HG03565 (cell line): ENCODE measurements around the gene ORAI2.
A peak's percentile ranks its signal among the peaks of the same experiment; 100 is the strongest.
"Not testable (repeated sequence)": the region's sequence is repeated elsewhere in the genome, so short reads cannot be mapped to it uniquely, and the experiment has no call there.

Experiments
- ATAC-seq: cut with Tn5 transposase; IDR thresholded peaks from one replicate; pipeline ENCODE4 v1.9.1; 2021; ENCODE audit warnings: mild to moderate bottlenecking, moderate library complexity; ENCODE audit not compliant: unreplicated experiment

The ORAI2 gene

DNA sequence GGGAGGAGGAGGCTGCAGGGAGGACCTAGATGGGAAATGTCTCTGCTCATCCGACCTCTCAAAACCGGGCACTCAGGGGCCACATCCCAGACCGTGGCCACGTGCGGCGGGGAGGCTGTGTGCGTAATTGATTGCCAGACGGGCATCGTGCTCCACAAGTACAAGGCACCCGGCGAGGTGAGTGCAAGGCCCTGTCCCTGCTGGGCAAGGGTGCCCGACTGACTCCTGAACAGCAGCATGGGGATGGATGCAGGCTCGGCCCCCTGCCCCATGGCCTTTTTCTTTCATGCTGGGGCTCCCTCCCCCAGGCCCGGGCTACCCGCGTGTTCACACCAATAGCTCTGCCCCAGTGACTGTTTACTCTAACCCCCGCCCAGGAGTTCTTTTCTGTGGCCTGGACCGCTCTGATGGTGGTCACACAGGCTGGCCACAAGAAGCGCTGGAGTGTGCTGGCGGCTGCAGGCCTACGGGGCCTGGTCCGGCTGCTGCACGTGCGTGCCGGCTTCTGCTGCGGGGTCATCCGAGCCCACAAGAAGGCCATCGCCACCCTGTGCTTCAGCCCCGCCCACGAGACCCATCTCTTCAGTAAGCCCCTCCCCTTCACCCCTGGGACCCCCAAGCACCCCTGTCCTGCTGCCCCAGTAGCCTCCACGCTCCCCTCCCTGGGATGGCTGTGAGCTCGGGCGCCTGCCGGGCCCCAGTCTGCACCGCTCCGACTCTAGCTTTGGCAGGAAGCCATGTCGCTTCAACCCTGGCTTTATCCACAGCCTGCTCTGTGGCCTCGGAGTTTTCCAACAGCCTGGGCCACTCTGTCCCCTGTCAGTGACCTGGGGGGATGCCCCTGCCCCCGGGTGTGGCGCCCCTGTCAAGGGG, 35.3 kb downstream of the ORAI2 start:
- ATAC-seq = no peak

DNA sequence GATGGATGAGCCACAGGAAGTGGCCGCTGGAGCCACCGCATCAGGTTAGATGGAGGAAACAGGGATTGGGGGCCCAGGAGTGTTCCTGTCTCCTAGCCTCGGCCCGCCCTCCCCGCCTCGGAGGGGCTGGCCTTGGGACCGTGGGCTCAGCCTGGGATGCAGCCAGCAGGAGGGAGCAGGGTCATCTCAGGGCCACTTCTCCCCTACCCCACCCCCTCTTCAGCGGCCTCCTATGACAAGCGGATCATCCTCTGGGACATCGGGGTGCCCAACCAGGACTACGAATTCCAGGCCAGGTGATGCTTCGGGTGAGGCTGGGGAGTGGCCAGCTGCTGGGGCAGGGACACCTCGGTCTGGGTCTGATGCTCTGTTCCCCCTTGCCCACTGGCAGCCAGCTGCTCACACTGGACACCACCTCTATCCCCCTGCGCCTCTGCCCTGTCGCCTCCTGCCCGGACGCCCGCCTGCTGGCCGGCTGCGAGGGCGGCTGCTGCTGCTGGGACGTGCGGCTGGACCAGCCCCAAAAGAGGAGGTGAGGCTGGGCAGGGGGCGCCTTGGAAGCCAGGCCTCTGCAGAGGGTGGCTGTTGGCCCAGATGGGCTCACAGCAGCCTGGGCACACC, 36.1 kb downstream of the ORAI2 start:
- no peak for ATAC-seq

GRCh38 chr7:102469972-102470825, 36.8 kb downstream of the ORAI2 start:
- ATAC-seq = no peak

DNA sequence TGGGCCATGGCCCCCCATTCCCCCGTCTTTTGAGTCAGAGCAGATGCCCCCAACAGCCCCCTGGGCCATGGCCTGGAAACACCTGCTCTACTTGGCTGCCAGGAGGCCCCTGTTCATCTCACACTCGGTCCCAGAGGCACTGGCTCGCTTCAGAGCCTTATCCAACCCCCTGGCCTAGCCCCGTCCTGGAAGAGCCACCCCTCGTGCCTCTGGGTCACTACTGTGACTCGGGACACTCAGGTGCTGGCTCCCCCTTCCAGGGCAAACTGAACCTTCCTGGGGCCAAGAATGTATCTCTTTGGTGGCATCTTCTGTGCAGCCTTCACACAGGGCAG, 38.4 kb downstream of the ORAI2 start:
- no peak for ATAC-seq

DNA sequence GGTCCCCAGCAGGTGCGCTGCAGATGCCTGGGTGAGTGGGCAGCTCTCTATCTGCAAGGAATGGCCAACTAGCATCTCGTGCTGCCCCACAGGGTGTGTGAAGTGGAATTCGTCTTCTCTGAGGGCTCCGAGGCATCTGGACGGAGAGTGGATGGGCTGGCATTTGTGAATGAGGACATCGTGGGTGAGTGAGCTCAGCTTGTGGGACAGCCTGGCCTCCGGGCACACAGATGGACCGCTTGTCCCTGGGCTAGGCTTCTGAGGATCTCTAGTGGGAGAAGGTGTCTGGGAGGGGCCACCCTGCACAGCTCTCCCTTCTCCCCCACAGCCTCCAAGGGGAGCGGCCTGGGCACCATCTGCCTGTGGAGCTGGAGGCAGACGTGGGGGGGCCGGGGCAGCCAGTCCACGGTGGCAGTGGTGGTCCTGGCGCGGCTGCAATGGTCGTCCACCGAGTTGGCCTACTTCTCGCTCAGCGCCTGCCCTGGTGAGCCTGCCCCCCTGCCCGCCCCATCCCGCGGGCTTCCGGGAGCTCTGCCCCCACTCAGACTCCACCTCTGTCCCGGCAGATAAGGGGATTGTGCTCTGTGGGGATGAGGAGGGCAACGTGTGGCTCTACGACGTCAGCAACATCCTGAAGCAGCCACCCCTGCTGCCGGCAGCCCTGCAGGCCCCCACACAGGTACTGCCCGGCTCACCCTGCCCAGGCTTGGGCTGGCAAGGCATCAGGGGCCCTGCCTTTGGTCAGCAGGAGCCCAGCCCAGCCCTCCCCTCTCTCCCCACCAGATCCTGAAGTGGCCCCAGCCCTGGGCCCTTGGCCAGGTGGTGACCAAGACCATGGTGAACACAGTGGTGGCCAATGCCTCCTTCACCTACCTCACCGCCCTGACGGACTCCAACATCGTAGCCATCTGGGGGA, 39.0 kb downstream of the ORAI2 start:
- no peak for ATAC-seq

GRCh38 chr7:102473271-102473991, 40.1 kb downstream of the ORAI2 start:
- no peak for ATAC-seq

DNA sequence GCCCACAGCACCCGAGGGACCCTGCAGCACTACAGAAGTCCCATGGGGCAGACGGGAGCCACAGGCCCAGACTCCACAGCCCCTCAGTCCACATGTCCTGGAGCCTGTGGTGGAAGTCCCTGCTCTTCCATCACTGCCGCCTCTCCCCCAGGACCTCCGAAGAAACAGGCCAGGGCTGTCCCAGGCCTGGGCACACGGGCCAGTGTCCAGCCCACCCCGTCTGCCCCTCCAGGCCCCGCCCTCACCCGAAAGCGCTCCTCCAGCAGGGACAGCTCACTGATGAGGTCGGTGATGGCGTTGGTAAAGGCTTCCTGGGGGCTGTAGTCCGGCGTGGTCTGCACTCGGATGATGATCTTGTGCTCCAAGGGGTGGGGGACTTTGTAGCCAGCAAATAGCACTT, 40.7 kb downstream of the ORAI2 start:
- not testable (repeated sequence) for ATAC-seq

DNA sequence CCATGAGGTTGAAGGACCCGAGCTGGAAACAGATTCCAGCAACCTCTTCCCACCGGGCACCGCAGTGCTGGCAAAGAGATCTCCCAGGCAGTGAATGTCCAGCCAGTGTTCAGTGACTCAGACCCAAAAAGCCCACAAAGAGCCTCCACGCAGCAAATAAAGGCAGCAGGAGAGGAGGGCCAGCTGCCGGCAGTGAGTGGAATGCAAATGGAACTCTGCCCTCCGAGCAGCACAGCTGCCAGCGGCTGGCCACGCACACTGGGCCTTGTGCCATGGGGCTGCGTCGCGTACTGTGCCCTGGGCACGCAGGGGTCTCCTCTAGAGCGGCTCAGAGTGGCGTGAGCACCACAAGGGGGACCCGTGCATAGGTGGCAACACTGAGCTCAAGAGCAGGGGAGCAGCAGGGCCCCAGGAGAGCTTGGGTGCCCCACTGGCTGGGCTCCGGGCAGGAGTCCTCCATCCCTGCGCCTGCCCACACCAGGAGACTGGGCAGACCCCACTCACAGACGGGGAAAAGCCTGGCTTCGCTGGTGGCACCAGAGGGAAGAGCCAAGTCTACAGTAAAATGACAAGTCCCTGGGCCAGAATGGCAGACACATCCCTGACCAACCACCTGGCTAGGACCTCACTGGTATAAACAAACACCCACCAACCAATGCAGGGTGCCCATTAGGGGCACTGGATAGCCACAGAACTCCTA, 41.5 kb downstream of the ORAI2 start:
- not testable (repeated sequence) for ATAC-seq

- ATAC-seq = peak; percentile 88
These were observed 45.2 kb downstream of the ORAI2 start, which contains the start of gene POLR2J for GRCh38 chr7:102478314-102479208. POLR2J (minus strand) TSS chr7:102478922; CDS start chr7:102478860, 62 bp downstream.

GRCh38 chr7:102479209-102479584, 45.8 kb downstream of the ORAI2 start:
- ATAC-seq = peak; percentile 18

GRCh38 chr7:102479982-102480637, 46.7 kb downstream of the ORAI2 start:
- not testable (repeated sequence) for ATAC-seq

- not testable (repeated sequence) for ATAC-seq
These were observed 48.6 kb downstream of the ORAI2 start for GRCh38 chr7:102481962-102482361.

DNA sequence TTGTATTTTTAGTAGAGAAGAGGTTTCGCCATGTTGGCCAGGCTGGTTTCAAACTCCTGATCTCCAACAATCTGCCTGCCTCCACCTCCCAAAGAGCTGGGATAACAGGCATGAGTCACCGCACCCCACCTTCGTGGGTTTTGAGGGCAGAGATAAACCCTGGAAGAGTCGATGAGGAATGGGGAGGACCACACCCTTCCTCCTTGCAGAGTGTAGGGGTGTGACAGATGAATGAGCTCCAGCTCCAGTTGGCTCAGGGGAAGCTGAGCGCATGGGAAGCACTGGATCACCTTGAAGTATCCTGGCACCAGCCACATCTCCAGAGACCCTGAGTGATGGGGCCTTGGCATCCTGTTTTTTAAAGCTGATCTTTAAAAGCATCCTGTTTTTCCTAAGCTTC, 50.9 kb downstream of the ORAI2 start:
- ATAC-seq = not testable (repeated sequence)

- peak; percentile 38 for ATAC-seq
These were observed 57.2 kb downstream of the ORAI2 start for GRCh38 chr7:102490529-102491075.

- ATAC-seq = not testable (repeated sequence)
These were observed 60.0 kb downstream of the ORAI2 start for GRCh38 chr7:102493220-102493935.

- ATAC-seq = not testable (repeated sequence)
These were observed 60.7 kb downstream of the ORAI2 start for GRCh38 chr7:102494026-102494425.
